ENCODE results near the gene BDKRB2. TPM values are rescaled to one million over a fixed set of nuclear protein-coding genes. Genes with fewer than 3 reads are reported as not detected.

BDKRB2 gene
- total RNA-seq, 2 donors from 2014 or later: 14.2 to 33.6 TPM

GRCh38 chr14:96194657-96195431 lies 9.8 kb upstream of the BDKRB2 start:
- ATAC-seq (peak; percentile 20), DNase-seq (no peak)
- intact Hi-C loops (cut with DNase I, micrococcal nuclease): no loop called here

GRCh38 chr14:96195441-96196081 lies 9.1 kb upstream of the BDKRB2 start:
- intact Hi-C loops (cut with DNase I, micrococcal nuclease): no loop called here
- no peak for DNase-seq
- peak; percentile 69 for ATAC-seq

GRCh38 chr14:96197163-96197852 lies 7.3 kb upstream of the BDKRB2 start:
- ATAC-seq (no peak), DNase-seq (no peak)
- intact Hi-C loops (cut with DNase I, micrococcal nuclease): no loop called here

GRCh38 chr14:96197969-96198368 lies 6.7 kb upstream of the BDKRB2 start:
- intact Hi-C loops (cut with DNase I, micrococcal nuclease): no loop called here
- DNase-seq (no peak), ATAC-seq (no peak)

- intact Hi-C loops (cut with DNase I, micrococcal nuclease): no loop called here
- DNase-seq (no peak), ATAC-seq (peak; percentile 31)
Observed at GRCh38 chr14:96198430-96199130, 6.1 kb upstream of the BDKRB2 start.

GRCh38 chr14:96201157-96201556 lies 3.5 kb upstream of the BDKRB2 start:
- ATAC-seq (no peak), DNase-seq (no peak)
- intact Hi-C loops (cut with DNase I, micrococcal nuclease): no loop called here

- ATAC-seq: no peak
- intact Hi-C loops (cut with DNase I, micrococcal nuclease): no loop called here
- no peak for DNase-seq
Observed at GRCh38 chr14:96201965-96202364, 2.7 kb upstream of the BDKRB2 start.

GRCh38 chr14:96202441-96203094 lies 2.1 kb upstream of the BDKRB2 start:
- no peak for ATAC-seq
- intact Hi-C loops (cut with DNase I, micrococcal nuclease): no loop called here
- no peak for DNase-seq

GRCh38 chr14:96203116-96203515 lies 1.5 kb upstream of the BDKRB2 start:
- no peak for ATAC-seq
- intact Hi-C loops (cut with DNase I, micrococcal nuclease): no loop called here
- DNase-seq: no peak

GRCh38 chr14:96203635-96204034 lies 1.0 kb upstream of the BDKRB2 start:
- ATAC-seq (no peak), DNase-seq (no peak)
- intact Hi-C loops (cut with DNase I, micrococcal nuclease): no loop called here

- intact Hi-C loops (cut with DNase I, micrococcal nuclease): no loop called here
- DNase-seq (peak in 1 of 2 donors; percentile 31), ATAC-seq (peak; percentile 29)
Observed at GRCh38 chr14:96205059-96205977, 679 bp downstream of the BDKRB2 start.

GRCh38 chr14:96205978-96206360 lies 1.3 kb downstream of the BDKRB2 start:
- intact Hi-C loops (cut with DNase I, micrococcal nuclease): no loop called here
- ATAC-seq (no peak), DNase-seq (no peak)

GRCh38 chr14:96206461-96206860 lies 1.8 kb downstream of the BDKRB2 start:
- DNase-seq (peak; percentile 38 to 61), ATAC-seq (peak; percentile 44)
- intact Hi-C loops (cut with DNase I, micrococcal nuclease): no loop called here

- intact Hi-C loops (cut with DNase I, micrococcal nuclease): no loop called here
- ATAC-seq (no peak), DNase-seq (no peak)
Observed at GRCh38 chr14:96207686-96208085, 3.0 kb downstream of the BDKRB2 start.

- intact Hi-C loops (cut with DNase I, micrococcal nuclease): no loop called here
- ATAC-seq (no peak), DNase-seq (no peak)
Observed at GRCh38 chr14:96208739-96209138, 4.1 kb downstream of the BDKRB2 start.

- intact Hi-C loops (cut with DNase I, micrococcal nuclease): no loop called here
- ATAC-seq (no peak), DNase-seq (no peak)
Observed at GRCh38 chr14:96212140-96212539, 7.5 kb downstream of the BDKRB2 start.

- no peak for ATAC-seq
- no peak for DNase-seq
- intact Hi-C loops (cut with DNase I, micrococcal nuclease): no loop called here
Observed at GRCh38 chr14:96212896-96213295, 8.3 kb downstream of the BDKRB2 start.

GRCh38 chr14:96213871-96214465 lies 9.3 kb downstream of the BDKRB2 start:
- ATAC-seq (no peak), DNase-seq (no peak)
- intact Hi-C loops (cut with DNase I, micrococcal nuclease): no loop called here

Data from left colon (tissue), 2 donors.